HCT116 (cell line): ENCODE data around the gene MTREX. TPM values are rescaled to one million over a fixed set of nuclear protein-coding genes. Genes with fewer than 3 reads are reported as not detected.

Source experiments
- ATAC-seq: fragments of 200-7000 bp; cut with Tn5 transposase; 2 replicates; pipeline ENCODE4 v1.9.1; 2020; ENCODE audit warnings: mild to moderate bottlenecking, moderate library complexity
- BruUV-seq: library from RNA; stranded (reverse); fragments of 400-500 nt; replicated peaks from 2 replicates; lab custom pipeline; 2021; lab: Mats Ljungman, UMichigan
- CTCF ChIA-PET: fragments of 300-600 bp; sonication (Branson Sonifier 250); formaldehyde crosslinking; loops from one replicate; lab custom pipeline; 2021; ENCODE audit warnings: antibody characterized with exemption; lab: Charles Lee
- POLR2A ChIA-PET: fragments of 300-600, 350-600 bp; sonication (Branson Sonifier 250); formaldehyde crosslinking; loops from one replicate; lab custom pipeline; 2021; ENCODE audit warnings: antibody characterized with exemption; lab: Charles Lee
- RAD21 ChIA-PET, 2 experiments: fragments of 300-600 bp; sonication (Branson Sonifier 250); formaldehyde crosslinking; loops; one replicate each; lab custom pipeline; 2023; ENCODE audit warnings: low total read pairs in 2 of 2; ENCODE audit not compliant: uncharacterized antibody in 2 of 2, unreplicated experiment in 2 of 2, low non-redundant PET in 1 of 2; lab: Charles Lee
- DNase-seq: peaks from one replicate; pipeline ENCODE4 v3.0.0-alpha.2; 2010; ENCODE audit warnings: low read depth, low spot score
- H2AFZ ChIP-seq: fragments of 200-600 bp; shearing (Covaris generic), sonication (generic); 2 replicates; pipeline ENCODE4 v1.6.1; 2017; ENCODE audit warnings: low read depth, mixed run types, mixed read lengths, antibody characterized with exemption, low read length; ENCODE audit not compliant: poor library complexity, severe bottlenecking
- H3K27ac ChIP-seq: 2 replicates; pipeline ENCODE4 v1.5.1; 2012; ENCODE audit warnings: low read depth, low read length
- H3K27me3 ChIP-seq: fragments of 200-600 bp; sonication (generic); 2 replicates; pipeline ENCODE4 v1.6.1; 2016; ENCODE audit warnings: mixed run types, low read length, mixed read lengths; ENCODE audit not compliant: insufficient read depth
- H3K36me3 ChIP-seq, 2 experiments: fragments of 200-500 bp in 1 of 2; fragments of 200-600 bp in 1 of 2; sonication (Bioruptor generic) in 1 of 2; sonication (generic) in 1 of 2; 2 replicates each; pipeline versions ENCODE4 v1.5.1 to v1.6.1; 2014 to 2016; ENCODE audit warnings: low read length in 2 of 2, inconsistent platforms in 1 of 2, mixed read lengths in 1 of 2, mixed run types in 1 of 2; ENCODE audit not compliant: insufficient read depth in 2 of 2, control insufficient read depth in 1 of 2
- H3K4me1 ChIP-seq, 2 experiments: fragments of 200-600 bp in 1 of 2; sonication (generic) in 1 of 2; 2 replicates each; pipeline versions ENCODE4 v1.5.1 to v1.6.1; 2012 to 2017; ENCODE audit warnings: low read length in 2 of 2, inconsistent platforms in 1 of 2, mild to moderate bottlenecking in 1 of 2, mixed read lengths in 1 of 2, mixed run types in 1 of 2, moderate library complexity in 1 of 2; ENCODE audit not compliant: insufficient read depth in 2 of 2, control insufficient read depth in 1 of 2
- H3K4me2 ChIP-seq: fragments of 200-600 bp; sonication (generic); 2 replicates; pipeline ENCODE4 v1.6.1; 2017; ENCODE audit warnings: mixed run types, low read length, mixed read lengths
- H3K4me3 ChIP-seq, 2 experiments: fragments of 200-600 bp in 1 of 2; sonication (generic) in 1 of 2; replicated peaks in 1 of 2; 2 replicates each; pipeline ENCODE4 v1.5.1; 2011 to 2016; ENCODE audit warnings: low read length in 2 of 2, control low read depth in 1 of 2, low read depth in 1 of 2, mild to moderate bottlenecking in 1 of 2, mixed read lengths in 1 of 2, mixed run types in 1 of 2
- H3K79me2 ChIP-seq: fragments of 200-600 bp; sonication (generic); 2 replicates; pipeline ENCODE4 v1.6.1; 2017; ENCODE audit warnings: mild to moderate bottlenecking, mixed run types, low read length, moderate library complexity, mixed read lengths; ENCODE audit not compliant: insufficient read depth
- H3K9ac ChIP-seq: fragments of 200-600 bp; sonication (generic); 2 replicates; pipeline ENCODE4 v1.6.1; 2016; ENCODE audit warnings: low read length, mixed read lengths
- H3K9me2 ChIP-seq: fragments of 200-600 bp; sonication (generic), shearing (Covaris generic); 2 replicates; pipeline ENCODE4 v1.6.1; 2017; ENCODE audit warnings: mixed run types, mild to moderate bottlenecking, moderate library complexity; ENCODE audit not compliant: insufficient read depth
- H3K9me3 ChIP-seq, 2 experiments: fragments of 200-500 bp in 1 of 2; fragments of 200-600 bp in 1 of 2; sonication (Bioruptor generic) in 1 of 2; sonication (generic) in 1 of 2; 2 replicates each; pipeline ENCODE4 v1.6.1; 2014 to 2017; ENCODE audit warnings: low read length in 2 of 2, mixed read lengths in 2 of 2, inconsistent platforms in 1 of 2, low read depth in 1 of 2, mild to moderate bottlenecking in 1 of 2, mixed run types in 1 of 2, moderate library complexity in 1 of 2; ENCODE audit not compliant: control insufficient read depth in 1 of 2, insufficient read depth in 1 of 2
- H4K20me1 ChIP-seq: fragments of 200-600 bp; sonication (generic), shearing (Covaris generic); 2 replicates; pipeline ENCODE4 v1.6.1; 2017; ENCODE audit warnings: mixed run types, mild to moderate bottlenecking, moderate library complexity; ENCODE audit not compliant: insufficient read depth
- ELF1 ChIP-seq: IDR thresholded peaks from 2 replicates; pipeline ENCODE4 v1.6.1; 2012; ENCODE audit warnings: low read depth, borderline replicate concordance
- JUND ChIP-seq: IDR thresholded peaks from 2 replicates; pipeline ENCODE4 v1.6.1; 2012
- SIN3A ChIP-seq: IDR thresholded peaks from 2 replicates; pipeline ENCODE4 v1.6.1; 2012; ENCODE audit warnings: low read depth
- intact Hi-C: fragments of 100-400 bp; cut with micrococcal nuclease; formaldehyde crosslinking; loops from 2 replicates; pipeline ENCODE4 v1.10.0; 2022
- total RNA-seq: library from RNA; stranded (reverse); gene quantifications from one replicate; pipeline ENCODE4 v1.2.1, GENCODE V29; 2021; ENCODE audit not compliant: unreplicated experiment

Gene MTREX
- total RNA-seq, 1 experiment from 2014 or later = 101 TPM

- no peaks in the 10 kb centered on the region for H3K9me2 ChIP-seq
- POLR2A ChIA-PET = no interaction called here
- DNase-seq (no peak), ATAC-seq (no peak)
- RAD21 ChIA-PET = interaction anchor here in 1 of 2 experiments (0.7 kb wide), 1 partner anchor 117 kb away, joined by 3 read pairs; no protein-coding TSS in a partner anchor
- no peaks in the 10 kb centered on the region for H3K9me3 ChIP-seq
- no peak overlapping the region for H3K4me3 ChIP-seq
- H3K4me2 ChIP-seq = no peak overlapping the region
- no peak overlapping the region for H3K27ac ChIP-seq
- no peak overlapping the region for H3K9ac ChIP-seq
- CTCF ChIA-PET = no interaction called here
- H4K20me1 ChIP-seq = no peaks in the 10 kb centered on the region
- H3K79me2 ChIP-seq = no peaks in the 10 kb centered on the region
- H2AFZ ChIP-seq = no peak overlapping the region
- intact Hi-C loops = no loop called here
- H3K27me3 ChIP-seq = no peaks in the 10 kb centered on the region
- peaks cover 0 to under 1% of the 10 kb centered on the region in 2 experiments; a peak in 1 of 4 replicates for H3K4me1 ChIP-seq
- no peak for TF ChIP-seq SIN3A
- TF ChIP-seq JUND = no peak
- no TSS peak for BruUV-seq
- H3K36me3 ChIP-seq = no peaks in the 10 kb centered on the region
Measured at GRCh38 chr5:55445791-55446190, 138.0 kb downstream of the MTREX start.

- H3K9ac ChIP-seq = no peak overlapping the region
- no peaks in the 10 kb centered on the region for H3K79me2 ChIP-seq
- CTCF ChIA-PET = no interaction called here
- TF ChIP-seq ELF1 = no peak
- H3K9me3 ChIP-seq = no peaks in the 10 kb centered on the region
- BruUV-seq = no TSS peak
- H3K9me2 ChIP-seq = no peaks in the 10 kb centered on the region
- no peak overlapping the region for H3K27ac ChIP-seq
- POLR2A ChIA-PET = no interaction called here
- DNase-seq (no peak), ATAC-seq (no peak)
- H3K4me2 ChIP-seq = no peak overlapping the region
- no peaks in the 10 kb centered on the region for H4K20me1 ChIP-seq
- intact Hi-C loops = no loop called here
- H3K27me3 ChIP-seq = no peaks in the 10 kb centered on the region
- RAD21 ChIA-PET = no interaction called here
- H3K36me3 ChIP-seq = no peaks in the 10 kb centered on the region
- H2AFZ ChIP-seq = no peak overlapping the region
- H3K4me3 ChIP-seq = no peak overlapping the region
- H3K4me1 ChIP-seq = no peaks in the 10 kb centered on the region
Measured at GRCh38 chr5:55446640-55447351, 139.0 kb downstream of the MTREX start.
